Right hindlimb (tissue), 1 donor: ENCODE results near the gene MRPL24.

Experiments used
- DNase-seq: peaks from one replicate; pipeline ENCODE4 v3.0.0-alpha.2; 2018

The MRPL24 gene

DNA sequence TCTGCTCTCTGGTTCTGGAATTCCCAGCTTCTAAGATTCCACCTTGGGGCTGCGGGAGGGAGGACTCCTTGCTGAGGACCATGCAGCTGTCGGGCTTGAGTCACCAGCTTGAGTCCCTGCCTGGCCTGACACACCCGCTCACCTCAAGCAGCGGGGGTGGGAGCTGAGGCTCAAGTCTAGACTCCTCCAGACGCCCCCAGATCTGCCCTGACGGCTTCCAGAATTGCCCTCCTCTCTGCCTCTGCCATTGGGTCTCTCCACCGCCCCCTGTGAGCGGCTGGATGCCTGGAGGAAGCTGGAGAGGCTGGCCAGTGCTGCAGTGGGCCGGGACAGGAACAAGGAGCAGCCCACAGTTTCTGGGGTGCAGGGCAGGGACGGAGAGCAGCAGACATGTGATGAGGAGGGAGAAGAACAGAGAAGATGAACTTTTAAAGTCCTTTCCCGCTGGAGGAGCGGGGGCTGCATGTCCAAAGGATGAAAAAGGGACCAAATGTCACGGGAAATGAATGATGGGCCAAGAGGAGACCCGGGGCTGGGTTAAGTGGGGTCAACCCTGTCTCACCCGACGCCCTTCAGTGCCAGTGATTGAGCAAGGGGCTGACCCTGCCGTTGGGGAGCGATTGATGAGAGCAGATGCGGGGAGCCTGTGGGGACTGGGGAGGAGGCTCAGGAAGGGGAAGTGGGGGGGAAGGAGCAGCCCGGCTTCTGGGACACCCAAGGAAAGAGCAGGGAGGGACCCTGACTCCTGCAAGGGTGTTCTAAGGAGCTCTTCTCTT lies 49.0 kb downstream of the MRPL24 start:
- DNase-seq, result peak; percentile 54

DNA sequence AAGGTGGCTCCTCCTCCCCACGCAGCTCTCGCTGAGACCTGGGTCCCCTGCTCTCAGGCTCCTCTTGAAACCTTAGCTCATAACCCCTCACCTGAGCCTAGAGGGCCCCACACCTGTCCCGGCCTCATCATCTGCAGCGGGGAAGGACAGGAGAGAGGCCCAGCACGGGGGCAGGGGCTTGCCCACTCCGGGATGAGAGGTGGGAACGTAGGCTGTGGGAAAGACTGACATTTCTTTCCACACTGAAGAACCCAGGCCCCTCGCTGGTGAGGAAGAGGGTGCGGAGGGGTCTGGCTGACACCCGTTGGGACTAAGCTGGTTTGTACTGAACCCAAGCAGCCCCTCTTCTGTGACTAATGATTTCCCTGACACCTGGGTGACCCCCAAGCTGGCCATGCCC lies 49.7 kb downstream of the MRPL24 start:
- no peak for DNase-seq

DNA sequence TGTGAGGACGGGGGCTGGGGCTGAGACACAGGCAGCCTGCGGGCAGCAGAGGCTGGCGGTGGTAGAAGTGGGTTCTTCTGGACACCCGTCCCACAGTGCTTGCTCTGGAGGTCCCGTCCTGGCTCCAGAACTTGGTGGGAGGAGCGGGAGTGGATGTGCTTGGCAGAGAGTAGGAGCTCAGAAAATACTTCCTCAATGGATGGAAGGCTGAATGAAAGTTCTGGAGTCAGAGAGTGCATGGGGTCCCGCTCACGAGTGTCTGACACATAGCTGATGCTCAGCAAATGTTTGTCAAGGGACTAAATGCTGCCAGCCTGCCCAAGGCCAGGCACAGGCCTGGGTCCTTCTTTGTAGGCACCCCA lies 50.2 kb downstream of the MRPL24 start:
- DNase-seq, result no peak

DNA sequence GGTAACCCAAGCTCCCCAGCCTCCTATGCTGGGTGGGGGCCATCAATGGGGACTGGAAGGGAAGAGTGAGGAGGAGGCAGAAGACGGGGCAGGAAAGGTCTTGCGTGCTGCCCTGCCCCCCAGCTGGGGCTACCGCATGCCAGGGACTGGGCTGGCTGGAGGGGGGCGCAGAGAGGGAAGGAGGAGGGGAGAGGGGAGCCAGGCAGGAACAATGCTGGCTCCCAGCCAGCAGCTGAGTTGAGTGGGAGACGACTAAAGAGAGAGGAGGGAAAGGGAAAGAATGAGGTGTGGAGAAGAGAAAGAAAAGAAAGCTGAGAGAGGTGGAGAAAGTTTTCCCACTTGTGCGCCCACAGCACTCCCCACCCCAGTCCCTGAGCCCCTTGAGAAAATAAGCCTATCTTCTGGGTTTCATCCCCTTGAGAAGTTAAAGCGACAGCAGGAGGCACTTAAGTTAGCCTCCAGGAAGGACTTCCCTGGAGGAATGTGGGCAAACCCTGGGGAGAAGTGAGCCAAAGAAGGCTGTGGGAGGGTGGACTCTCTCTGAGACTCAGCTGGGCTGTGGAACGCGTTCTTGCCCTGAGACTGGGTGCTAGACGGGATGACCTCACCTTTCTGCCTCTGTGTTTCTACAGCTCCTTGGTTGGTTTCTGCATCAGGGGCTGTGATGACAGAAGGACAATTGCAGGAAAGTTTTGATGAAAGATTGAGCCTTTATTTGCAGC lies 50.8 kb downstream of the MRPL24 start:
- DNase-seq, result no peak

DNA sequence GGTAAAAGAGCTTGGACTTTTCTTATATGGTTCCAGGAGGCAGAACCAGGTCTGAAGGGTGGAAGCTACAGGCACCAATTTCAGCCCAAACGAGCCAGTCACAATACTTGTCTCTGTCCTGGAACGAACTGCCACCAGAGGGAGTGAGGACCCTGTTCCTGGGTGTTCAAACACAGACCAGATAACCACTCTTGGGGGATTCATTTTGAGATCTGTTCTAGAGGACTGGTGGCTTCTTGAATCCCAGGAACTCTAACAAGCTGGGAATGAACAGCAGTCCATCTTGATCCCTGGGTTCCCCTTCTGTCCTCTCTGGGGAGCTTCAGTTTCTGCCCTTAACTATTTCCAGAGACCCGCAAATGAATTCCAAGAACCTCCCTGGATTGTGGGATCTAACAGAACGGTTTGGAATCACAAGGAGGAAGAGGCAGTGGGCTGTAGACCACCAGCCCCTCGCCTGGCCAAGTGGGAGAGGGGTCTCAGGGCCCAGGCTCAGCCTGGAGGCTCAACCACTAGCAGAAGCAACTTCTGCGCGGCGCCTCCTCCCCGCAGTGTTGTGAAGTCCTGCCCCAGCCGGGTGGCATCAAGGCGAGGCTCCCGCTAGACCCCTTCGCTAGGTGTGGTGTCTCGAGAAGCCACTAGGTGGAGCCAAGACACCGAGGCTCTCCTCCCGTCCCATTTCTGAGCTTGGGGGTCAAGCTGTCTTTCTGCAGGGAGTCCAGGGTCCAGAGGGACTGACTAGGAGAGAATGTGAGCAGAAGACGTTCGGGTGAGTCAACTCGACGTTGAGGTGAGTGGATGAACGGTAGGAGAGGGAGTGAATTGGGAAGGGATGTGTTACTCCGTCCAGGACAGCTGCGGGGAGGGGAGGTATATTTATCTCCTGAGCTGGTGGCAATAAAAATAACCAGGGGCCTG lies 51.6 kb downstream of the MRPL24 start:
- DNase-seq, result peak; percentile 90
